HEK293 (cell line): ENCODE results near the gene S1PR5.

Experiments
- CTCF ChIA-PET: fragments of 350-600 bp; formaldehyde crosslinking; extraction: SDS; loops from one replicate; lab custom pipeline; 2021; ENCODE audit warnings: antibody characterized with exemption; lab: Yijun Ruan, JAX
- POLR2A ChIA-PET: fragments of 300-600 bp; formaldehyde crosslinking; extraction: SDS; loops from one replicate; lab custom pipeline; 2020; ENCODE audit warnings: antibody characterized with exemption, inconsistent platforms; lab: Yijun Ruan, JAX
- H3K27ac ChIP-seq: fragments of 200-500 bp; sonication (Bioruptor generic); 2 replicates; pipeline ENCODE4 v1.5.1; 2014; ENCODE audit warnings: low read depth, low read length, control low read depth, inconsistent platforms; ENCODE audit errors: extremely low read depth
- H3K36me3 ChIP-seq, 2 experiments: fragments of 200-500 bp in 1 of 2; sonication (Bioruptor generic) in 1 of 2; 1 replicate in 1 of 2; 2 replicates in 1 of 2; pipeline ENCODE4 v1.5.1; 2014 to 2017; ENCODE audit warnings: inconsistent platforms in 2 of 2, low read length in 2 of 2; ENCODE audit not compliant: control insufficient read depth in 2 of 2, insufficient read depth in 1 of 2
- H3K4me1 ChIP-seq: fragments of 200-500 bp; sonication (Bioruptor generic); 2 replicates; pipeline ENCODE4 v1.5.1; 2014; ENCODE audit warnings: mild to moderate bottlenecking, low read length, inconsistent platforms; ENCODE audit not compliant: control insufficient read depth, insufficient read depth
- H3K4me3 ChIP-seq: 2 replicates; pipeline ENCODE4 v1.5.1; 2011; ENCODE audit warnings: low read depth, mild to moderate bottlenecking, control low read depth, low read length, moderate library complexity
- H3K9me3 ChIP-seq: fragments of 200-500 bp; sonication (Bioruptor generic); 2 replicates; pipeline ENCODE4 v1.5.1; 2014; ENCODE audit warnings: low read depth, low read length, inconsistent platforms; ENCODE audit not compliant: control insufficient read depth, insufficient read depth
- GLIS1 ChIP-seq: fragments of 450-650 bp; formaldehyde crosslinking; IDR thresholded peaks from 2 replicates; pipeline ENCODE4 v1.5.1; 2016; ENCODE audit warnings: missing biosample characterization, missing genetic modification characterization
- IKZF3 ChIP-seq: fragments of 450-650 bp; IDR thresholded peaks from 2 replicates; pipeline ENCODE4 v1.5.0; 2018; ENCODE audit warnings: missing biosample characterization, mild to moderate bottlenecking, missing genetic modification characterization, moderate library complexity
- KLF1 ChIP-seq: fragments of 450-650 bp; formaldehyde crosslinking; IDR thresholded peaks from 2 replicates; pipeline ENCODE4 v1.5.1; 2016; ENCODE audit warnings: missing biosample characterization, missing genetic modification characterization
- KLF10 ChIP-seq: fragments of 450-650 bp; IDR thresholded peaks from 2 replicates; pipeline ENCODE4 v1.5.1; 2018; ENCODE audit warnings: missing biosample characterization, mild to moderate bottlenecking, missing genetic modification characterization
- KLF16 ChIP-seq: fragments of 450-650 bp; formaldehyde crosslinking; IDR thresholded peaks from 2 replicates; pipeline ENCODE4 v1.5.1; 2017; ENCODE audit warnings: missing biosample characterization, missing genetic modification characterization
- PATZ1 ChIP-seq: fragments of 450-650 bp; formaldehyde crosslinking; IDR thresholded peaks from 2 replicates; pipeline ENCODE4 v1.5.1; 2016; ENCODE audit warnings: missing biosample characterization, missing genetic modification characterization
- SCRT1 ChIP-seq: fragments of 450-650 bp; formaldehyde crosslinking; IDR thresholded peaks from 2 replicates; pipeline ENCODE4 v1.5.1; 2016; ENCODE audit warnings: missing biosample characterization, missing genetic modification characterization, borderline replicate concordance
- SCRT2 ChIP-seq: fragments of 450-650 bp; formaldehyde crosslinking; IDR thresholded peaks from 2 replicates; pipeline ENCODE4 v1.5.1; 2016; ENCODE audit warnings: missing biosample characterization, missing genetic modification characterization
- YY2 ChIP-seq: fragments of 450-650 bp; formaldehyde crosslinking; IDR thresholded peaks from 2 replicates; pipeline ENCODE4 v1.5.1; 2016; ENCODE audit warnings: missing biosample characterization, missing genetic modification characterization
- ZBTB21 ChIP-seq: fragments of 450-650 bp; formaldehyde crosslinking; IDR thresholded peaks from 2 replicates; pipeline ENCODE4 v1.5.1; 2017; ENCODE audit warnings: missing biosample characterization, missing genetic modification characterization
- ZFP3 ChIP-seq: fragments of 450-650 bp; formaldehyde crosslinking; IDR thresholded peaks from 2 replicates; pipeline ENCODE4 v1.5.1; 2016; ENCODE audit warnings: low read depth, missing biosample characterization, missing genetic modification characterization
- ZNF341 ChIP-seq: fragments of 450-650 bp; formaldehyde crosslinking; IDR thresholded peaks from 2 replicates; pipeline ENCODE4; 2016; ENCODE audit warnings: low read depth, missing biosample characterization, missing genetic modification characterization
- ZNF366 ChIP-seq: fragments of 450-650 bp; formaldehyde crosslinking; conservative IDR thresholded peaks from 2 replicates; pipeline ENCODE4 v1.5.1; 2016; ENCODE audit warnings: missing biosample characterization, missing genetic modification characterization
- ZNF48 ChIP-seq: fragments of 450-650 bp; formaldehyde crosslinking; IDR thresholded peaks from 2 replicates; pipeline ENCODE4 v1.5.1; 2016; ENCODE audit warnings: missing biosample characterization, missing genetic modification characterization
- ZNF521 ChIP-seq: fragments of 450-650 bp; formaldehyde crosslinking; IDR thresholded peaks from 2 replicates; pipeline ENCODE4 v1.5.1; 2017; ENCODE audit warnings: missing biosample characterization, mild to moderate bottlenecking, missing genetic modification characterization
- ZNF555 ChIP-seq: fragments of 450-650 bp; formaldehyde crosslinking; conservative IDR thresholded peaks from 2 replicates; pipeline ENCODE4 v1.5.1; 2017; ENCODE audit warnings: missing biosample characterization, mild to moderate bottlenecking, missing genetic modification characterization, inconsistent platforms
- ZNF560 ChIP-seq: fragments of 450-650 bp; formaldehyde crosslinking; IDR thresholded peaks from 2 replicates; pipeline ENCODE4 v1.5.1; 2017; ENCODE audit warnings: missing biosample characterization, missing genetic modification characterization, borderline replicate concordance
- ZNF704 ChIP-seq: fragments of 450-650 bp; formaldehyde crosslinking; IDR thresholded peaks from 2 replicates; pipeline ENCODE4 v1.5.1; 2016; ENCODE audit warnings: missing biosample characterization, missing genetic modification characterization
- ZNF777 ChIP-seq: fragments of 450-650 bp; formaldehyde crosslinking; IDR thresholded peaks from 2 replicates; pipeline ENCODE4 v1.5.1; 2017; ENCODE audit warnings: missing biosample characterization, missing genetic modification characterization, borderline replicate concordance
- ZXDB ChIP-seq: fragments of 450-650 bp; formaldehyde crosslinking; IDR thresholded peaks from 2 replicates; pipeline ENCODE4 v1.5.1; 2016; ENCODE audit warnings: missing biosample characterization, missing genetic modification characterization
- TF ChIP-seq, protein P1 (sequence below): fragments of 450-650 bp; formaldehyde crosslinking; IDR thresholded peaks from 2 replicates; pipeline ENCODE4 v1.5.1; 2016; ENCODE audit warnings: missing biosample characterization, missing genetic modification characterization
- TF ChIP-seq, protein P2 (sequence below): fragments of 450-650 bp; formaldehyde crosslinking; IDR thresholded peaks from 2 replicates; pipeline ENCODE4 v1.5.1; 2016; ENCODE audit warnings: missing biosample characterization, missing genetic modification characterization
- TF ChIP-seq, protein P3 (sequence below): fragments of 450-650 bp; formaldehyde crosslinking; IDR thresholded peaks from 2 replicates; pipeline ENCODE4 v1.5.1; 2016; ENCODE audit warnings: missing biosample characterization, missing genetic modification characterization, low read depth

The S1PR5 gene

GRCh38 chr19:10516671-10517286 is 468 bp downstream of the S1PR5 start (continued):
- peak; percentile 11 for TF ChIP-seq PATZ1 (tag by site-specific recombination)
- TF ChIP-seq, protein P1, sequence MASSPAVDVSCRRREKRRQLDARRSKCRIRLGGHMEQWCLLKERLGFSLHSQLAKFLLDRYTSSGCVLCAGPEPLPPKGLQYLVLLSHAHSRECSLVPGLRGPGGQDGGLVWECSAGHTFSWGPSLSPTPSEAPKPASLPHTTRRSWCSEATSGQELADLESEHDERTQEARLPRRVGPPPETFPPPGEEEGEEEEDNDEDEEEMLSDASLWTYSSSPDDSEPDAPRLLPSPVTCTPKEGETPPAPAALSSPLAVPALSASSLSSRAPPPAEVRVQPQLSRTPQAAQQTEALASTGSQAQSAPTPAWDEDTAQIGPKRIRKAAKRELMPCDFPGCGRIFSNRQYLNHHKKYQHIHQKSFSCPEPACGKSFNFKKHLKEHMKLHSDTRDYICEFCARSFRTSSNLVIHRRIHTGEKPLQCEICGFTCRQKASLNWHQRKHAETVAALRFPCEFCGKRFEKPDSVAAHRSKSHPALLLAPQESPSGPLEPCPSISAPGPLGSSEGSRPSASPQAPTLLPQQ (tag by site-specific recombination), result no peak

- Histone ChIP-seq H3K27ac (no peak overlapping the region), H3K4me3 (no peak overlapping the region), H3K36me3 (peaks cover 0 to 8% of the 10 kb centered on the region in 2 experiments; a peak in 1 of 3 replicates), H3K4me1 (peaks cover 3% of the 10 kb centered on the region; the same call in 1 of the 2 replicates), H3K9me3 (no peaks in the 10 kb centered on the region)
- no peak for TF ChIP-seq ZNF777 (tag by site-specific recombination)
- no peak for TF ChIP-seq ZFP3
- no peak for TF ChIP-seq GLIS1 (tag by site-specific recombination)
- no peak for TF ChIP-seq KLF16
- TF ChIP-seq, protein P2, sequence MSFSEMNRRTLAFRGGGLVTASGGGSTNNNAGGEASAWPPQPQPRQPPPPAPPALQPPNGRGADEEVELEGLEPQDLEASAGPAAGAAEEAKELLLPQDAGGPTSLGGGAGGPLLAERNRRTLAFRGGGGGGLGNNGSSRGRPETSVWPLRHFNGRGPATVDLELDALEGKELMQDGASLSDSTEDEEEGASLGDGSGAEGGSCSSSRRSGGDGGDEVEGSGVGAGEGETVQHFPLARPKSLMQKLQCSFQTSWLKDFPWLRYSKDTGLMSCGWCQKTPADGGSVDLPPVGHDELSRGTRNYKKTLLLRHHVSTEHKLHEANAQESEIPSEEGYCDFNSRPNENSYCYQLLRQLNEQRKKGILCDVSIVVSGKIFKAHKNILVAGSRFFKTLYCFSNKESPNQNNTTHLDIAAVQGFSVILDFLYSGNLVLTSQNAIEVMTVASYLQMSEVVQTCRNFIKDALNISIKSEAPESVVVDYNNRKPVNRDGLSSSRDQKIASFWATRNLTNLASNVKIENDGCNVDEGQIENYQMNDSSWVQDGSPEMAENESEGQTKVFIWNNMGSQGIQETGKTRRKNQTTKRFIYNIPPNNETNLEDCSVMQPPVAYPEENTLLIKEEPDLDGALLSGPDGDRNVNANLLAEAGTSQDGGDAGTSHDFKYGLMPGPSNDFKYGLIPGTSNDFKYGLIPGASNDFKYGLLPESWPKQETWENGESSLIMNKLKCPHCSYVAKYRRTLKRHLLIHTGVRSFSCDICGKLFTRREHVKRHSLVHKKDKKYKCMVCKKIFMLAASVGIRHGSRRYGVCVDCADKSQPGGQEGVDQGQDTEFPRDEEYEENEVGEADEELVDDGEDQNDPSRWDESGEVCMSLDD (tag by site-specific recombination), result no peak
- no peak for TF ChIP-seq KLF10 (tag by site-specific recombination)
- no peak for TF ChIP-seq ZNF366 (tag by site-specific recombination)
- no peak for TF ChIP-seq IKZF3 (tag by site-specific recombination)
- TF ChIP-seq ZXDB, result no peak
- no peak for TF ChIP-seq ZNF560 (tag by site-specific recombination)
- POLR2A ChIA-PET, result interaction anchor here (0.7 kb wide), 1 partner anchor 11 kb away, joined by 3 read pairs; no protein-coding TSS in a partner anchor
- CTCF ChIA-PET, result interaction anchor here (0.6 to 1.3 kb wide), 5 partner anchors 10 to 53 kb away, joined by 3 to 4 read pairs (median 3); partner anchors contain the start of gene CDKN2D
Observed at GRCh38 chr19:10516064-10516385, 1.2 kb downstream of the S1PR5 start.

- Histone ChIP-seq H3K4me1 (peaks cover 3% of the 10 kb centered on the region; the same call in 1 of the 2 replicates), H3K27ac (no peak overlapping the region), H3K9me3 (no peaks in the 10 kb centered on the region), H3K36me3 (peaks cover 0 to 8% of the 10 kb centered on the region in 2 experiments; a peak in 1 of 3 replicates), H3K4me3 (no peak overlapping the region)
- ChIA-PET CTCF (no interaction called here), POLR2A (no interaction called here)
- TF ChIP-seq ZBTB21 (tag by site-specific recombination), result no peak
- no peak for TF ChIP-seq ZNF521
- no peak for TF ChIP-seq ZNF704 (tag by site-specific recombination)
- TF ChIP-seq YY2 (tag by site-specific recombination), result no peak
- no peak for TF ChIP-seq SCRT1 (tag by site-specific recombination)
- no peak for TF ChIP-seq ZNF48 (tag by site-specific recombination)
- no peak for TF ChIP-seq SCRT2 (tag by site-specific recombination)
- TF ChIP-seq ZNF341 (tag by site-specific recombination), result no peak
- no peak for TF ChIP-seq ZFP3
- TF ChIP-seq KLF1, result no peak
- TF ChIP-seq, protein P3, sequence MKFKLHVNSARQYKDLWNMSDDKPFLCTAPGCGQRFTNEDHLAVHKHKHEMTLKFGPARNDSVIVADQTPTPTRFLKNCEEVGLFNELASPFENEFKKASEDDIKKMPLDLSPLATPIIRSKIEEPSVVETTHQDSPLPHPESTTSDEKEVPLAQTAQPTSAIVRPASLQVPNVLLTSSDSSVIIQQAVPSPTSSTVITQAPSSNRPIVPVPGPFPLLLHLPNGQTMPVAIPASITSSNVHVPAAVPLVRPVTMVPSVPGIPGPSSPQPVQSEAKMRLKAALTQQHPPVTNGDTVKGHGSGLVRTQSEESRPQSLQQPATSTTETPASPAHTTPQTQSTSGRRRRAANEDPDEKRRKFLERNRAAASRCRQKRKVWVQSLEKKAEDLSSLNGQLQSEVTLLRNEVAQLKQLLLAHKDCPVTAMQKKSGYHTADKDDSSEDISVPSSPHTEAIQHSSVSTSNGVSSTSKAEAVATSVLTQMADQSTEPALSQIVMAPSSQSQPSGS (tag by site-specific recombination), result no peak
- TF ChIP-seq ZNF555 (tag by site-specific recombination), result no peak
Observed at GRCh38 chr19:10514211-10515145, 2.8 kb downstream of the S1PR5 start.
